ENCODE measurements around the gene ECM2.

DNA sequence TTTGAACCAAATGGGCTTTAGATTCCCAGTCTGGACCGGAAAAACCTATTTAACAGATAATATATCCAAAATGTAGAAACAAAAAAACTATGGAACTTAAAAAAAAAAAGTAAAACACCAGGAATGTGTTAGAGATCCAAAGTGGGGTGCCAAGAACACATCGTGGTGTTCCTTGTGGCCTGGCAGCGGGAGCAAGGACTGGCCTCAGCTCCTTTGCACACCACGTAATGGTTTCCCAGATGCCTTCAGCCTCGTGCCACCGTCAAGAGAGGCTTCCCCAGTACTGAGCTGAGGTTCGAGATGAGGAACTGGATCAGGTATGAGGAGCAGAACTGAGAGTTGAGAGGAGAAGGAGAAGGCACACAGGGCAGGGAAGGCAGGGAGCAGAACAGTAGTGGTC lies 57.0 kb downstream of the ECM2 start:
- TF ChIP-seq, protein P1, sequence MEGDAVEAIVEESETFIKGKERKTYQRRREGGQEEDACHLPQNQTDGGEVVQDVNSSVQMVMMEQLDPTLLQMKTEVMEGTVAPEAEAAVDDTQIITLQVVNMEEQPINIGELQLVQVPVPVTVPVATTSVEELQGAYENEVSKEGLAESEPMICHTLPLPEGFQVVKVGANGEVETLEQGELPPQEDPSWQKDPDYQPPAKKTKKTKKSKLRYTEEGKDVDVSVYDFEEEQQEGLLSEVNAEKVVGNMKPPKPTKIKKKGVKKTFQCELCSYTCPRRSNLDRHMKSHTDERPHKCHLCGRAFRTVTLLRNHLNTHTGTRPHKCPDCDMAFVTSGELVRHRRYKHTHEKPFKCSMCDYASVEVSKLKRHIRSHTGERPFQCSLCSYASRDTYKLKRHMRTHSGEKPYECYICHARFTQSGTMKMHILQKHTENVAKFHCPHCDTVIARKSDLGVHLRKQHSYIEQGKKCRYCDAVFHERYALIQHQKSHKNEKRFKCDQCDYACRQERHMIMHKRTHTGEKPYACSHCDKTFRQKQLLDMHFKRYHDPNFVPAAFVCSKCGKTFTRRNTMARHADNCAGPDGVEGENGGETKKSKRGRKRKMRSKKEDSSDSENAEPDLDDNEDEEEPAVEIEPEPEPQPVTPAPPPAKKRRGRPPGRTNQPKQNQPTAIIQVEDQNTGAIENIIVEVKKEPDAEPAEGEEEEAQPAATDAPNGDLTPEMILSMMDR (IDR thresholded peaks at IDR 0.05): no peak
- no peak for TF ChIP-seq POLR2A (IDR thresholded peaks at IDR 0.05)
- no peak for TF ChIP-seq POLR2AphosphoS5 (IDR thresholded peaks at IDR 0.05)
